Heart right ventricle (tissue), 16 donors: ENCODE measurements around the gene ANO4. TPM values are rescaled to one million over a fixed set of nuclear protein-coding genes. Genes with fewer than 3 reads are reported as not detected.

ENCODE experiments used
- ATAC-seq, 8 donors: fragments of 200-7000 bp; cut with Tn5 transposase; one replicate each; pipeline ENCODE4 v1.9.1; 2020; ENCODE audit warnings: mild to moderate bottlenecking in 8 of 8, moderate library complexity in 8 of 8, moderate number of reproducible peaks in 1 of 8
- DNase-seq, 2 donors: peaks; one replicate each; pipeline ENCODE4 v3.0.0-alpha.2; 2020
- H3K27ac ChIP-seq, 10 donors: fragments of 200-600 bp; sonication (generic) in 2 of 10; one replicate each; pipeline versions ENCODE4 v1.5.0 to v1.8.0; 2020 to 2022; ENCODE audit warnings: mild to moderate bottlenecking in 3 of 10
- H3K27me3 ChIP-seq, 7 donors: fragments of 200-600 bp; one replicate each; pipeline ENCODE4 v1.8.0; 2021 to 2022; ENCODE audit warnings: mild to moderate bottlenecking in 2 of 7
- H3K36me3 ChIP-seq, 9 donors: fragments of 200-600 bp; sonication (generic) in 1 of 9; one replicate each; pipeline versions ENCODE4 v1.5.0 to v1.8.0; 2020 to 2022; ENCODE audit warnings: mild to moderate bottlenecking in 2 of 9
- H3K4me1 ChIP-seq, 9 donors: fragments of 200-600 bp; sonication (generic) in 1 of 9; one replicate each; pipeline versions ENCODE4 v1.5.0 to v1.8.0; 2020 to 2022; ENCODE audit warnings: mild to moderate bottlenecking in 4 of 9
- H3K4me3 ChIP-seq, 10 donors: fragments of 200-600 bp; sonication (generic) in 2 of 10; one replicate each; pipeline versions ENCODE4 v1.5.0 to v1.8.0; 2020 to 2022; ENCODE audit warnings: mild to moderate bottlenecking in 7 of 10, moderate library complexity in 2 of 10
- H3K9me3 ChIP-seq, 11 donors: fragments of 200-600 bp in 10 of 11; sonication (generic) in 2 of 11; one replicate each; pipeline versions ENCODE4 v1.5.0 to v1.8.0; 2013 to 2022; ENCODE audit warnings: mild to moderate bottlenecking in 2 of 11, control low read depth in 1 of 11, moderate library complexity in 1 of 11
- CTCF ChIP-seq, 9 donors: fragments of 200-600 bp; sonication (generic) in 2 of 9; IDR thresholded peaks; one replicate each; pipeline versions ENCODE4 v1.5.0 to v1.8.0; 2021 to 2022; ENCODE audit warnings: antibody characterized with exemption in 9 of 9, mild to moderate bottlenecking in 5 of 9, moderate library complexity in 1 of 9
- WGBS, 2 donors: extraction: QIAGEN DNeasy Blood & Tissue Kit; methylation state at CpG; one replicate each; pipeline ENCODE4 v1.1.7; 2013; ENCODE audit warnings: inconsistent platforms in 1 of 2; 5-methylcytosine and 5-hydroxymethylcytosine counted together
- intact Hi-C, 10 donors: fragments of 100-400 bp; cut with DNase I; formaldehyde crosslinking; loops; one replicate each; pipeline versions ENCODE4 v1.11.1 to v1.14.2; 2022
- polyA plus RNA-seq, 2 donors: library from polyadenylated mRNA; stranded (reverse); fragments of 200-250 nt; gene quantifications; one replicate each; pipeline ENCODE4 v1.2.3, GENCODE V29; 2013
- total RNA-seq, 10 donors: library from RNA; stranded (reverse); fragmentation: NEBNext Ultra II Directional in 3 of 10; extraction: Animal tissue kit (Norgen Biotek cat#: 25700) in 3 of 10; gene quantifications; one replicate each; pipeline versions ENCODE4 v1.2.1 to v1.2.4, GENCODE V29; 2021 to 2023
- donor health status: Arrhythmogenic right ventricular cardiomyopathy.
- donor health status: ischemic (EF 13 %, LVEDD 7.1; RV severe dilation, severe dysfunction).
- donor health status: healthy with polysubstance abuse.
- donor health status: DM: no; HTN: yes; CAD: no.
- donor health status: DM: no; HTN: no; CAD: no.
- donor health status: ischemic (EF 25% LVEDD 6.9; RV normal size, moderate dysfunction).
- donor health status: ischemic (EF 25% LVEDD 5.7; RV mildly dilated, moderate dysfunction).
- donor health status: healthy.
- donor health status: DM: yes; HTN: yes; CAD: no.
- donor health status: Ischemic cardiomyopathy.
- donor health status: ischemic (EF 35%, LVEDD 5.7; RV mildly dilated, moderate dysfunction).
- donor health status: nonischemic (EF 11% LVEDD 7.7; RV severe dilation, severe dysfunction).
- donor health status: DM: yes; HTN: yes; CAD: no.
- donor health status: PGD.
- donor health status: ischemic (EF 29% LVEDD 5.4; RV normal size, mild dysfunction).
- donor health status: nonischemic (EF 23%, LVEDD 6.1; RV moderate dilation, normal function).

Gene ANO4
- total and polyA plus RNA-seq, 12 donors, result 0.08 to 0.45 (median 0.19) TPM; not detected in 5

- no peak for TF ChIP-seq CTCF (IDR thresholded peaks at IDR 0.05)
- intact Hi-C loops, result no loop called here
- 72 to 81% methylated on average over 4 of the region's 4 CpGs for WGBS, 2 donors
- no peak for ATAC-seq
- no peaks in the 10 kb centered on the region for H3K4me1 ChIP-seq
- no peaks in the 10 kb centered on the region for H3K27me3 ChIP-seq
- no peak overlapping the region for H3K27ac ChIP-seq
- no peak overlapping the region for H3K4me3 ChIP-seq
- H3K36me3 ChIP-seq, result no peaks in the 10 kb centered on the region
- DNase-seq, result no peak
- H3K9me3 ChIP-seq, result no peaks in the 10 kb centered on the region
These were observed 370.7 kb downstream of the ANO4 start for GRCh38 chr12:101165319-101165718.

- no peak overlapping the region for H3K27ac ChIP-seq
- intact Hi-C loops, result no loop called here
- no peaks in the 10 kb centered on the region for H3K27me3 ChIP-seq
- TF ChIP-seq CTCF (IDR thresholded peaks at IDR 0.05), result no peak
- H3K4me3 ChIP-seq, result no peak overlapping the region
- ATAC-seq (no peak), DNase-seq (no peak)
- no peaks in the 10 kb centered on the region for H3K36me3 ChIP-seq
- H3K9me3 ChIP-seq, result no peaks in the 10 kb centered on the region
- H3K4me1 ChIP-seq, result no peaks in the 10 kb centered on the region
- WGBS, 2 donors, result 50 to 64% methylated on average over 5 of the region's 5 CpGs
These were observed 372.3 kb downstream of the ANO4 start for GRCh38 chr12:101166866-101167265.

GRCh38 chr12:101168001-101168400 is 373.4 kb downstream of the ANO4 start:
- no peaks in the 10 kb centered on the region for H3K4me1 ChIP-seq
- H3K27me3 ChIP-seq, result no peaks in the 10 kb centered on the region
- H3K36me3 ChIP-seq, result no peaks in the 10 kb centered on the region
- DNase-seq (no peak), ATAC-seq (no peak)
- TF ChIP-seq CTCF (IDR thresholded peaks at IDR 0.05), result no peak
- intact Hi-C loops, result no loop called here
- no peak overlapping the region for H3K27ac ChIP-seq
- 87 to 89% methylated on average over 5 of the region's 5 CpGs for WGBS, 2 donors
- H3K4me3 ChIP-seq, result no peak overlapping the region
- no peaks in the 10 kb centered on the region for H3K9me3 ChIP-seq

GRCh38 chr12:101172316-101172715 is 377.7 kb downstream of the ANO4 start:
- Histone ChIP-seq H3K4me1 (no peaks in the 10 kb centered on the region), H3K4me3 (no peak overlapping the region), H3K27ac (no peak overlapping the region), H3K9me3 (peaks cover 0 to 17% (median 0%) of the 10 kb centered on the region in 11 donors), H3K36me3 (no peaks in the 10 kb centered on the region), H3K27me3 (no peaks in the 10 kb centered on the region)
- TF ChIP-seq CTCF (IDR thresholded peaks at IDR 0.05), result no peak
- 29 to 36% methylated on average over 5 of the region's 5 CpGs for WGBS, 2 donors
- intact Hi-C loops, result no loop called here
- ATAC-seq (no peak), DNase-seq (no peak)
